GM21619 (cell line): ENCODE results near the gene HSD17B3.
"Not testable (repeated sequence)": the region's sequence is repeated elsewhere in the genome, so short reads cannot be mapped to it uniquely, and the experiment has no call there.

Experiments used
- ATAC-seq: cut with Tn5 transposase; IDR thresholded peaks from one replicate; pipeline ENCODE4 v1.9.1; 2021; ENCODE audit not compliant: unreplicated experiment

Gene HSD17B3

GRCh38 chr9:96302021-96302420, at the start of gene HSD17B3:
TSS of gene HSD17B3 (minus strand) at chr9:96302176. CDS start at chr9:96302104, 72 bp downstream.
- ATAC-seq = no peak

- ATAC-seq = no peak
Observed at GRCh38 chr9:96350866-96351265, 48.9 kb upstream of the HSD17B3 start.

GRCh38 chr9:96348261-96348660, 46.3 kb upstream of the HSD17B3 start:
- no peak for ATAC-seq

- no peak for ATAC-seq
Observed at GRCh38 chr9:96345551-96345950, 43.6 kb upstream of the HSD17B3 start.

- ATAC-seq = no peak
Observed at GRCh38 chr9:96344458-96345180, 42.6 kb upstream of the HSD17B3 start.

- ATAC-seq = no peak
Observed at GRCh38 chr9:96343515-96344360, 41.8 kb upstream of the HSD17B3 start.

- no peak for ATAC-seq
Observed at GRCh38 chr9:96342571-96343245, 40.7 kb upstream of the HSD17B3 start.

GRCh38 chr9:96340707-96341106, 38.7 kb upstream of the HSD17B3 start:
- ATAC-seq = no peak

GRCh38 chr9:96338299-96338698, 36.3 kb upstream of the HSD17B3 start:
- ATAC-seq = no peak

- no peak for ATAC-seq
Observed at GRCh38 chr9:96333958-96334357, 32.0 kb upstream of the HSD17B3 start.

GRCh38 chr9:96331236-96331947, 29.4 kb upstream of the HSD17B3 start:
- no peak for ATAC-seq

- no peak for ATAC-seq
Observed at GRCh38 chr9:96327694-96328352, 25.8 kb upstream of the HSD17B3 start.

- ATAC-seq = no peak
Observed at GRCh38 chr9:96323169-96323568, 21.2 kb upstream of the HSD17B3 start.

- ATAC-seq = not testable (repeated sequence)
Observed at GRCh38 chr9:96322736-96323135, 20.8 kb upstream of the HSD17B3 start.

GRCh38 chr9:96322210-96322609, 20.2 kb upstream of the HSD17B3 start:
- ATAC-seq = not testable (repeated sequence)

- ATAC-seq = no peak
Observed at GRCh38 chr9:96321515-96321914, 19.5 kb upstream of the HSD17B3 start.

GRCh38 chr9:96320749-96321280, 18.8 kb upstream of the HSD17B3 start:
- no peak for ATAC-seq

GRCh38 chr9:96318921-96319565, 17.1 kb upstream of the HSD17B3 start:
- ATAC-seq = no peak

GRCh38 chr9:96317335-96317980, 15.5 kb upstream of the HSD17B3 start:
- no peak for ATAC-seq
